HG02588 (cell line): ENCODE results near the gene HRK.
A peak's percentile ranks its signal among the peaks of the same experiment; 100 is the strongest.

ENCODE experiments used
- ATAC-seq: cut with Tn5 transposase; IDR thresholded peaks from one replicate; pipeline ENCODE4 v1.9.1; 2021; ENCODE audit warnings: mild to moderate bottlenecking, moderate library complexity; ENCODE audit not compliant: unreplicated experiment

Gene HRK

GRCh38 chr12:116901612-116902011 is 20.4 kb upstream of the HRK start:
- no peak for ATAC-seq

GRCh38 chr12:116898669-116899068 is 17.4 kb upstream of the HRK start:
- ATAC-seq = no peak

GRCh38 chr12:116897476-116897875 is 16.2 kb upstream of the HRK start:
- ATAC-seq = no peak

- no peak for ATAC-seq
These were observed 15.2 kb upstream of the HRK start for GRCh38 chr12:116896411-116896924.

- no peak for ATAC-seq
These were observed 13.7 kb upstream of the HRK start for GRCh38 chr12:116894913-116895312.

GRCh38 chr12:116892349-116893140 is 11.3 kb upstream of the HRK start:
- no peak for ATAC-seq

- no peak for ATAC-seq
These were observed 9.8 kb upstream of the HRK start for GRCh38 chr12:116891019-116891418.

- no peak for ATAC-seq
These were observed 9.1 kb upstream of the HRK start for GRCh38 chr12:116890330-116890729.

- no peak for ATAC-seq
These were observed 6.7 kb upstream of the HRK start for GRCh38 chr12:116887897-116888296.

GRCh38 chr12:116887244-116887643 is 6.0 kb upstream of the HRK start:
- no peak for ATAC-seq

GRCh38 chr12:116885491-116885890 is 4.2 kb upstream of the HRK start:
- ATAC-seq = no peak

GRCh38 chr12:116884871-116885270 is 3.6 kb upstream of the HRK start:
- no peak for ATAC-seq

GRCh38 chr12:116882742-116883141 is 1.5 kb upstream of the HRK start:
- no peak for ATAC-seq

- ATAC-seq = no peak
These were observed 751 bp upstream of the HRK start for GRCh38 chr12:116881877-116882507.

- ATAC-seq = peak; percentile 66
These were observed 370 bp downstream of the HRK start for GRCh38 chr12:116880817-116881324.

GRCh38 chr12:116880213-116880816 is 926 bp downstream of the HRK start:
- no peak for ATAC-seq

- ATAC-seq = no peak
These were observed 1.6 kb downstream of the HRK start for GRCh38 chr12:116879509-116880212.

GRCh38 chr12:116878567-116879508 is 2.4 kb downstream of the HRK start:
- no peak for ATAC-seq

- ATAC-seq = no peak
These were observed 4.9 kb downstream of the HRK start for GRCh38 chr12:116876151-116876869.
